HG03565 (cell line): ENCODE data around the gene DENND1A.
"Not testable (repeated sequence)": the region's sequence is repeated elsewhere in the genome, so short reads cannot be mapped to it uniquely, and the experiment has no call there.

Experiments
- ATAC-seq: cut with Tn5 transposase; IDR thresholded peaks from one replicate; pipeline ENCODE4 v1.9.1; 2021; ENCODE audit warnings: mild to moderate bottlenecking, moderate library complexity; ENCODE audit not compliant: unreplicated experiment

DENND1A gene

DNA sequence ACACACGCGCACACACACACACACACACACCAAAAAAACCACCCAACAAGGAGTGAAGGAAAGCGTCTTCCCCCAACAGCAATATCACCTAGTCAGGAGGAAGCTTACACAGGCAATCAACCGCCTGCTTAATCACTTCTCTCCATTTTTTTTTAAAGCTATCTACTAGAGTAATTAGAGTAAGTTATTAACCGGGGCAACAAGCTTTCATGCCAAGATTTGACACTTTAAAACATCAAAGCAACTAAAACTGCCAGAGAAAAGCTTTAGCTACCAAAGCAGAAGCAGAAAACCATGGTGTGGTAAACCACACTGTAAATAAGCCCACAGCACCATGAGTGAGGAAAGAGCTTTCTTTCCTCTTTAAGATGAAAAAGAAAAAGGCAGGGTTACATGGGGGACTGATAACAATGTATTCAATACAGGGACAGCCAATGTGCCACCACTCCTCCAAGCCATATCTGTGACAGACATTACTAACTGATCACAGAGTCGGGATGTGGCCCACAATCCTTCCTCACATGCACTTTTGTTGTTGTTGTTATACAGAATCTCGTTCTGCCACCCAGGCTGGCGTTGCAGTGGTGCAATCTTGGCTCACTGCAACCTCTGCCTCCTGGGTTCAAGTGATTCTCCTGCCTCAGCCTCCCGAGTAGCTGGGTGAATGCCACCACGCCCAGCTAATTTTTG, 291.8 kb downstream of the DENND1A start:
- ATAC-seq: no peak

DNA sequence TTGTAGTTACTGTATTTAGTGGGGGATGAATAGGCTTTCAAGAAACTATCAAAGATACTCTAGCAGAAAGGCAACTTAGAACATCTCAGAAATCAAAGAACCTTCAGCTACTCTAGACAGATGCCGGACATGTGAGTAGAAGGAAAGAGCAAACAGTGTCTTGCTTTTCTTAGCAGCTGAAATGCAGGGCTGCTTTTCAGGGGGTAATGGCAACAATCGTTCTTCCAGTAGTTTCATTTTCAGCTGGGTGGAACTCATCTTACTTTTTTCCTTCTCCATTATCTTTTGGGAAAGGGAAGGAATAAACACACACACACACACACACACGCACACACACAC, 292.4 kb downstream of the DENND1A start:
- ATAC-seq: no peak

DNA sequence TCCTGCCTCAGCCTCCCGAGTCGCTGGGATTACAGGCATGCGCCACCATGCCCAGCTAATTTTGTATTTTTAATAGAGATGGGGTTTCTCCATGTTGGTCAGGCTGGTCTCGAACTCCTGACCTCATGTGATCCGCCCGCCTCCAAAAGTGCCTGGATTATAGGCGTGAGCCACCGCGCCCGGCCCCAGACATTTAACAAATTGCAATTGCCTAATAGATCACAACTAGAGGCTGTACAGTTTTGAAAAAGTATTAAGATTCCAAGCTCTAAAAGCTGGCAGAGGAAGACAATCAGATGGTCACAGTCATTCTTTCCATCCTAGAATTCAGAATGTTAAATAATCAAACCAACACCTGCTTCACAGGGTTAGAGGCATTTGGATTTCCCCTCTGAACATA, 293.1 kb downstream of the DENND1A start:
- ATAC-seq: not testable (repeated sequence)

DNA sequence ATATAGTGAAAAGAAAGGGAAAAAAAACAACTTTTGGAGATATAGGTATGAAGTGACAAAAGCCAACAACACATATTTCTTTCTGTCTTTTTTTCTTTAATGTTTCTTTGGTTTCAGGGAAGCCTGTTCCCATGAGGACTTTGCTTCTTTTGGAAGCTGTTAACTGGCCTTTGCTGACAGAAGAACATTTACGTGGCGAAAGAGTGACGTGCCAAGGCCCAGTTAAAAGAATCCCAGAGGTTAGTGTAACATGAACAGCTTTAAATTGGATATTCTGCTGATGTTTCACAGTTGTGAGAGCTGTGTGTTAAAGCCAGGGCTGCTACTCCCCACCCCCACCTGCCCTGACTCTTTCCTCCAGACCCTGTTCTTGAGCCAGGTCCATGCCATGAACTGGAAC, 298.1 kb downstream of the DENND1A start:
- ATAC-seq: no peak

DNA sequence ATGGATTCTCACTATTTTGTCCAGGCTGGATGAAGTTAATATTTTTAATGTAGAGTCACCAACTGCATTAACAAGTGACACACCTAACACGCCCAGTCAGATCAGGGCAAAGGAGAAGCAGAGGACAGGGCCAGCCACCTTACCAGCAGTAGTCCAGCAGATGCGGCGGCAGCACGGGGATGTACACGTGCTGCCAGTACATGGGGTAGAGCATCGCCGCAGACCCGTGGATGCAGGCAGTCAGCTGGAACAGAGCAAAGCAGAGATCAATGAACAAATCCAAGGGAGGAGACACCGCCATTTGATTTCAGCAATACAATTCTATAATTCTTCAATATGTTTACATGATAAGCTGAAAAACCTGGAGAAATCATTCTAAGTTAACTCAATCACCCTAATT, 299.7 kb downstream of the DENND1A start:
- ATAC-seq: no peak

DNA sequence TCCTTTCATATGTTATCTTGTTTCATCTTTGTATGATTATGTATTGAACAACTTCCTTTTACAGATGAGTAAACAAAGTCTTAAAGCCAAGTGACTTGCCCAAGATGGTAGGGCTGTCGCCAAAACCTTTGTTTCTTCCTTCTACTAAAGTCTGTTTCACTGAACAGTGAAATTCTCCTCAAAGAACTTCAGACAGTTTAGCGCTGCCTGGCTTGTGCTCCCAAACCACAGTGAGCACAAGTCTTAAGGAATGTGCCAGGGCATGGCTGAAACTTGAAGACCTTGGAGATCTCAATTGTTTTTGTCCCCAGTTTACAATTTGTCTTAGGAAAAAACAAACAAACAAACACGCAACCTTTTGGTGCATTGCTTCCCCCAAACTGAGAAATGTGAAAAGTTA, 300.4 kb downstream of the DENND1A start:
- no peak for ATAC-seq

DNA sequence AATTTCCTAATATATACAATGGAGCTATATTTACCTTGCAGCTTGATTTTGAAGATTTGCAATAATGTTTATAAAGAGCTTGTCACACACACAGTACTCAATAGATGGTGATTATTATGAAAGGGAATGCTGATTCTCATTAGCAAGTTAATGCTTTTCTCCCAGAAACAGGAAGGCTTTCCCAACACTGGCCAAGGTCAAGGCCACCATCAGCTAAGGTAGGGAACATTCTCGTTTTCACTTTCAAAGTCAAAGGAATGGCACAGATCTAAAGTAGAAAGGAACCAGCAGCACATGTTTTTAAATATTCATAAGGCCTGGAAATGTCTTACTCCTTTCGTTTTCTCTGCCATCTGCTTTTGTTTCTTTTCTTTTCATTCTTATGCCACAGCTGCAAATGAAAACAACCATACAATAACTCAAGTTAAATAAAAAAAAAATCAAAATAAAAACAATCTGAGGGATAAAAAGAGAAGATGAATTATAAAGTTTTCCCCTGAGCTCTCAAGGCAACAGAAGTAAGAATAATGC, 307.1 kb downstream of the DENND1A start:
- no peak for ATAC-seq

DNA sequence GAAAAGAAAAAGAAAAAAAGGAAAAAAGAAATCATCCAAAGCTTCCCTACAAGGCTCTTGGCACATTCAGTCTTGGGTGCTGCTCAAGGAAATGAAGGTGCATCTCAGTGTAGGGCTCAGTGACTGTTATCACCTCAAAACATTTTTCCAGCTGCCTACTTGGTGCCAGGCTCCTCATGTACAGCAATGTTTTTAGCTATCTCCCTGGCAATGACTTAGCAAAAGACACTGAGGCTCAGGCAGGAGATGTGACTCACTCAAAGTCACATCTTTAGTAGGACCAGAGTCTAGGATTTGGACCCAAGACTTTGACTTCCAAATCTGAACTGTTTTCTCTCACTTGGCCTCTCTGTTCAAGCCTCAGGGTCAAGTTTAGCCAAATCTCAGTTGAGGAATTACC, 309.7 kb downstream of the DENND1A start:
- no peak for ATAC-seq

DNA sequence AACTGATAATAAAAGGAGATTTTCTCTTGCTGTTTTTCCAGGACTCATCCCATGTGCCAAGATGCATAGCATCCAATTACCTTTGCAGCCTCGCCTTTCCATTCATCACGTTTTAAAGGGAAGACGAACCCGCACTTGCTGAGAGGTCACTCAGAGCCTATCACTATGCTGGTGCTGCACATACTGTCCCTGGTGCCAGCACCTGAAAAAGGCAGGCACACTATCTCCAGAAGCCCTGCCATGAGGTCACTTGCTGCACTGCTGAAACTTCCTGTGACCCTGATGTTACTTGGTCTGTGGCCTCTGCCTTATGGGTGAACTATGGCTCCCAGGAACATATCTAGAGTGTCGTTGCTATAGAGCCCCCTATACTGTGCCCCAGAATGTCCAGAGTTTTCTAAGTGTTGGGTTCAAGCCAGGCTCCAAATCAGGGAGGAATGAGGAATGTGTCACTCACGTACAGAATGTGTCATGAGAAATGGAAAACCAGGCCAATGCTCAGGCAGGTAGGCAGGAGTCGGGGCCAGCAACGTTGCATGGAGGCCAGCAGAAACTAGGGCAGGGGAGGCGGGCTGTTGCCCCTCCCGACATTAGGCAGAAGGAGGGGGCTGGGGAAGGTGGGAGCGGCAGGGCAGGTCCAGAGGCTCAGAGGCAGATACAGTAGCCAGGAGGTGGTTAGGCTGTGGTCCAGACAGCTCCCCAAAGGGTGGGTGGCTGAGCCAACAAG, 311.8 kb downstream of the DENND1A start:
- ATAC-seq: no peak

DNA sequence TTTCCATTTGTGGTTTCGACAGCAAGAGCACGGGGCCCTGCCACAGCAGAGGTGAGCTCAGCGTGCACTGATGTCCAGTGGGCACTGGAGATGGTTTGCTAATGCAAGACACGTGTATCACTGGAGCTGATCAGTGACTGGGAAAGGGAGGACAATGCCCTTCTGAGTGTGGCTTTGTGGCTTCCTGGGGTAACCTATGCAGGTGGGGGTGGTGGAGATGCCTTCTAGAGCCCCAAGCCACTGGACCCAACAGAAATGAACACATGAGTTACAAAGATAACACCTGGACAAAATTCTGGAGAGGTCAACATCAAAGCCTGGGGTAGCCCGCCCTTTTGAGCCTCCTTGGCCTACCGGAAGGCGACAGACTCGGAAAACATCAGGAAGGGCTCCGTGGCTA, 312.6 kb downstream of the DENND1A start:
- ATAC-seq: no peak

DNA sequence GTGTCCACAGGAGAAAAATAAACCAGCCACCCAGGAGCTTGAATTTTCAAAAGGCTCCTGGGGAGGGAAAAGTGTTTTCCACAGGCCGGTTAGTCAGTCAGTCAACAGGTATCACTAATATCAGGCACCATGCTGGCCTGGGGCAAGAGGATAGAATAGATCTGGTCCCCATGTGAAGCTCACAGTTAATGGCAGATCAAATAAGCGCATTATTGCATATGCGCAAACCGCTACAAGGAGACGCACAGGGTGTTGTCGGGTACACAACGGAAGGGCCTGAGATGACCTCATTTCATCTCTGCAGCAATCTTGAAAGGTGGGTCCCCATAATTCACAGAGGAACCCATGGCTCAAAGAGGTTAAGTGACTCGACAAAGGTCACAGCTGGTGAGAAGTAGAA, 313.2 kb downstream of the DENND1A start:
- no peak for ATAC-seq

DNA sequence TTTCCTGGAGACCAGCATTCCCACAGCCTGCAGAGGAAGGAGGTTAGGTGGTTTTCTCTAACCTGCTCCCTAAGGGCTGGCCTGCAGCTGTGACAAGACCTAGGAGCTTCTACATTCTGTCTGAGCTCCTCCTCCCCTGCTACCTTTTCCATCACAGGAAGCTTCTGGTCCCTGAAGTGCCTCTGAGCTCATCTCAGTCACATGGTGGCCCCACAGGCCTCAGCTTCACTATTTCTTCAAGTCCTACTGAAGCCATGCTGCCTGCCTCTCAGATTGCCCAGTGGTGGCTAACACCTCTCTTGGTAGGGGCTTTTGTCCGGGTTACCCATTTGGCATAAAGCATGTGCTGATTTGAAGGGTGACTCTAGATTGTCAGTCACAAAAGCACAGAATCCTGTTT, 314.5 kb downstream of the DENND1A start:
- no peak for ATAC-seq

DNA sequence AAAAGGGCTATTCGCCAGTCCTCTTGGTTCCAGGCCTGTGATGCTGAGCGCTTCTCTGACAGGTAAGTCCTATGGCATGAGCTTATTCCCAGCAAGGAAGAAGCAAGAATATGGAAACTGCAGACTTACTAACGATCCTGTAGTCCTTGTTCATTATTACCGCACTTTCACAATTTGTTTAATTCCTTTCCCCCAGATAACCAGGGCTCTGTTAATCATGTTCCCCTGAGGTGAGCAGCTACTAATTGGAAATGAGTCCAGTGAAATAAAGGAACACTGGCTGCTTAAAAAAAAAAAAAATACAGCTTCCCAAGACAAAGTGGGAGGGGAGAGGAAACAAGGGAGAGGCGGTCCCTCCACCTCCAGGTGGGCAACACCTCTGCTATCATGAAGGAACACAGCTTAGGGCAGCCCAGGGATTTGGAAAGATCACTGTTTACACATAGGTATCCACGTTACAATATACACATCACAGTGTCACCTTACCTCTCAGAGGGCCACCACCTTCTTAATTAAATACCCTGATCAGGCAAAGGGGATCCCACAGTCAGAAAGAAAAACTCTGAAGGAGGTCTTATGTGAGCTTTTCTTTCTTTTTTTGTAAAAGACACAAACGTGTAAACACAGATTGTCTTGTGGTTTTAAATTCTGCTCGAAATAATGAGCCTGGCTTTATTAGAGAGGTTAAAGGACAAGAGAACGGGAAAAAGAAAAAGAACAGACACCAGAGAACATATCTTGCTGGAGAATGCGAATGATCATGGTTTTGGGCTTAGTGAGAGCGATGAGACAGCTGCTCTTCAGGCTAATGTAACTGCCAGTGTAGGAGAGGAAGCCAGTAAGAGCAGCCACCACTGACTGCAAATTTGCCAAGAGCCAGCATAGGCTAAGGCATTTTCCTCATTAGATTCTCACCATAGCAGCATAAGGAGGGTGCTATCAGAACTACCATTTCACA, 315.3 kb downstream of the DENND1A start:
- ATAC-seq: no peak

DNA sequence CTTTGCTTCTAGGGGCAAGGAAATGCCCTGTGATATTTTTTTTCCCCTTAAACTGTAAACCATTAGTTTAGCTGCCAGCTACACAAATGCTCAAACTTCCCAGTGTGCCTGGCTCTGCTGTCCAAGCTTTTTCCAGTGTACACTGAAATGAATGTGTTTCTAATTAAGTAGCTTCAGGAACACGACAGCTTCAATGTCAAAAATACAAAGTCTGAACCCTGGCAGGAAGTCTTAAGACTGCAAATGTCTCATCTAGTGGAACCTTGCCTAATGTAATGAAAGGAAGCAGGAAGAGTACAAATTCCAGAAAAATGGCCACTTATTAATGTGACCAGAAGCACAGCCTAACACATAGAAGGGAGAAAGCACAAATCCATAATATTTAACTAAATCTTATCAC, 318.7 kb downstream of the DENND1A start:
- ATAC-seq: no peak

DNA sequence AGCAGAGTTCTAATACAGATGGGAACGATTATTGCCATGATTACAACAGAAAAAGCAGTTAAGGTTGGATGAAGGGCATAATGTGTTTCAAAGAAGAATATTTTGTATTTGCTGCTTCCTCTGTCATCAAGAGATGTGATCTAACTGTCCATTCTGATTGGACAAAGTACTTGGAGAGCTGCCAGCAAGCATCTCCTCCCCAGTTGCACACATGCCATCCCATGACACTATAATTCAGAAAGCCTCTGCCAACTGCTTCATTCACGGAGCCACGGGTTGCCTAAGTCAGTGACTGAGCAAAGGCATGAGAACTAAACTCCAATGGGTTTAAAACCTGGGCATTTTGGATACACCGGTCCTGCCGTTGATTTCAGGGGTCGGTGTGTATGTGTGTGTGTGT, 320.1 kb downstream of the DENND1A start:
- no peak for ATAC-seq

DNA sequence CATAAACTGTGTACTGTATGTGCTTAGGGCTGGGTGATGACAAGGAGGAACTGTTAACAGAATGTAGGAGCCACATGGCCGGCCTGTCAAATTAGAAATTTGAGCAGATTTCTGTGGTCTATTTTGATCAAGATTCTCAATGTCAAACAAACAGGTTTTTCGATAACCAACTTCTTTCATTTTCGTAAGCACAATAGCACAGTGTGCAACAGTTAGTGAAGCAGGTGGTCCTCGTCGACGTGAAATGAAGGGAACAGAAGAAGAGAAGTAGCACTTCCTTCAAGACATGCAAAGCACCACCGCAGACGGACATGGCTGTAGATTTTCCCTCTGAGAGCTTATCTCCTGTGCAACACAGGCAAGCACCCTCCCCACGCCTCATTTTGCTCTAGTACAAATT, 321.8 kb downstream of the DENND1A start:
- peak; percentile 91 for ATAC-seq

DNA sequence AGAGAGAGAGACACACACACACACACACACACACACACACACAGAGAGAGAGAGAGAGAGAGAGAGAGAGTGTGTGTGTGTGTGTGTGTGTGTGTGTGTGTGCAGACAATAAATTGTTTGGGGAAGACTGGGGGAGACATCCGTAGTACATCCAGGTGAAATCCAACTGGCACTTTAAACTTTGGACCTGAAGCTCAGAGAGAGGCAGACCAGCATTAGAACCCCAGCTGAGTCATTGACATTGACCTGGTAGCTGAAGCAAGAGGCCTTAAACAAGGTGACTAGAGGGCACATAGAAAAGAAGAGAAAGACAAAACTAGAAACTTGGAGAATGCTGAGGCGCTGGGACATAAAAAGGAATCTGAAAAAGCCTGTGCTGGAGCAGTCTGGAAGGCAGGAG, 322.4 kb downstream of the DENND1A start:
- ATAC-seq: no peak

DNA sequence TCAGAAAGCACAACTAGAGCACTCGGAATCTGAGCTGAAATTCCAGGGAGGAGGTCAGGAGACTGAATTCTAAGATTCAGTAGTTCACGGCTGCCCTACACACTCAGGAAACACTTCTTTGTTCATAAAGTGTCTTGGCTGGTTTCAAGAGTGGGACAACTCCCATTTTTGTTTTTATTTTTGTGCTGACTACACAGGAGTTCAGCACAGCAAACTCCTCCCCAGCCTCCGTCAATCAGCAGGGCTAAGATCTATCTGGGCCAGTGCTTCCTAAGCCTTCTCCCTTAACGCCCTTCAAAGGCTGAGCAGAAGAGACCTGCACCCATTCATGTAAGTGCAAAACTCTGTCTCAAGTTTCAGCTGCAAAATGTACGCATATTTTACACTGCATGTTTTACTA, 323.8 kb downstream of the DENND1A start:
- no peak for ATAC-seq

DNA sequence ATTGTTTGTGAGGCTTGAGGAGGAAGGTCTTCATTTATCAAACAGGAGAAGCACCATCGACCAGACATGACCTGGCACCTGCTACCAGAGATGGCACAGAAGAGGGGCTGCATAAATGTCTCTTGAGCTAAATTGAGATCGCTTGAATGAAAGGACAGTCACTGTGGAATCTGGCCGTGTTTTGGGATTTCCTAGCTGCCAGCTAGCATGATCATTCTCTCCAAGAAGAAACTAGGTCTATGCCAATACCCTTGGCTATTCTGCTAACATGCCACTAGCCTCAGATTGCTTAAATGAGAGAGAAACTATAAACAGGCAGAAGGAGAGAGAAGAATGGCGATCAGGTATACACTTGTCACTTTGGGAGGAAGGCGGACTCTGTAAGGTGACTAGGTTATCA, 324.6 kb downstream of the DENND1A start:
- ATAC-seq: no peak

DNA sequence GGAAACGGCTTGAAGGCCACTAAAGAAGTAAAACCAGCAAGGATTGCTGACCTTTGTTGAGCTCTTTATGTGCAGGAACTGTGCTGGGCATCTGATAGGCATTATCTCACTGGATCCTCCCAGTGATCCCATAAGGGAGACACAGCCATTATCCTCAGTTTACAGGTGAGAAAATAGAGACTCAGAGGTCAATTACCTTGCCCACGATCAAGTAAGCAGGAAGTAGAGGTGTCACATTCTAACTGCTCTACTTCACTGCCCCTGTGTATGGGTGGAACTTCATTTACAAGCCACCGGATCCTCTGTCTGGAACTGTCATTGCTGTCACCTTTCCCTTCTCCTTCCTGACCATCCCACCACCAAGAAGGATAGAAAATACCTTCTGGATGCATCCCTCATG, 325.1 kb downstream of the DENND1A start:
- ATAC-seq: no peak

DNA sequence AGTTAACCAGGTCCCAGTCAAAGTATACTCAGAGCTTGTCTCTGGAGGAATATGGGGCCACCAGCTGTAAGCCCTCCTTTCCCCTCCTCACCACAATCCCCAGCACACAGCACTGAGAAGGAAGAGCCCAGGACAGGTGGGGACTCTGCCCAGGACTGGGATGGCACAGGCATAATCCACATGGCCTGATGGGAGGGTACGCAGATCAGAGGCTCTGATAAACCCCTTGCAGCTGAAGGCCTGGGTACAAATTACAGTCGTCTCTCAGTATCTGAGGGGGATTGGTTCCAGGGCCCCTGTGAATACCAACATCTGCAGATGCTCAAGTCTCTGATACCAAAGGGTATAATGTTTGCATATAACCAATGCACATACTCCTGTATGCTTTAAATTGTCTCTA, 328.1 kb downstream of the DENND1A start:
- no peak for ATAC-seq

DNA sequence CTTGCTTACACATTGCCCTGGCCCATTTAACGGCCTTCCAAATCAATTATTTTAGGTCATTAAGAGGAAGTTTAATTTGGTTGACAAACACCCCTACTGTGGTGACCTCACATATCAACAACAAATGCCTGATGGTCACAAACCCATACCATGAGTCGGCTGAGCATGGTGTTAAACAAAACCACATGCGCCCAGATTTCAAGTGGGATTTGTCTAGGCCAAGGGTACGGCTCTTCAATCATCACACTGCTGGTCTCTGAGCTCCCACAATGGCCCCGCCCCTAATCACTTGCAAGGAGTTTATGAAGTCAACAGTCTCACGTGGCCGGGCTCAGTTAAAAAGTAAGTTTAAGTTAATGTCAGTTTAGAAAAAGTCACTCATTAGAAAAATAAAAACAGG, 330.1 kb downstream of the DENND1A start:
- no peak for ATAC-seq
